Ovary (tissue), 3 donors: ENCODE measurements around the gene VSTM1.

Experiments used
- POLR2A ChIP-seq: fragments of 450-650 bp; IDR thresholded peaks from one replicate; pipeline ENCODE4 v1.6.1; 2017; ENCODE audit warnings: antibody characterized with exemption, mild to moderate bottlenecking, moderate library complexity
- TF ChIP-seq, protein P1 (sequence below), 3 donors: fragments of 450-650 bp in 2 of 3; fragments of 200-600 bp in 1 of 3; IDR thresholded peaks; one replicate each; pipeline versions ENCODE4 v1.5.1 to v1.8.0; 2016 to 2022; ENCODE audit warnings: antibody characterized with exemption in 3 of 3, mild to moderate bottlenecking in 1 of 3
- donor health status: DM: no; HTN: no; CAD: no.

DNA sequence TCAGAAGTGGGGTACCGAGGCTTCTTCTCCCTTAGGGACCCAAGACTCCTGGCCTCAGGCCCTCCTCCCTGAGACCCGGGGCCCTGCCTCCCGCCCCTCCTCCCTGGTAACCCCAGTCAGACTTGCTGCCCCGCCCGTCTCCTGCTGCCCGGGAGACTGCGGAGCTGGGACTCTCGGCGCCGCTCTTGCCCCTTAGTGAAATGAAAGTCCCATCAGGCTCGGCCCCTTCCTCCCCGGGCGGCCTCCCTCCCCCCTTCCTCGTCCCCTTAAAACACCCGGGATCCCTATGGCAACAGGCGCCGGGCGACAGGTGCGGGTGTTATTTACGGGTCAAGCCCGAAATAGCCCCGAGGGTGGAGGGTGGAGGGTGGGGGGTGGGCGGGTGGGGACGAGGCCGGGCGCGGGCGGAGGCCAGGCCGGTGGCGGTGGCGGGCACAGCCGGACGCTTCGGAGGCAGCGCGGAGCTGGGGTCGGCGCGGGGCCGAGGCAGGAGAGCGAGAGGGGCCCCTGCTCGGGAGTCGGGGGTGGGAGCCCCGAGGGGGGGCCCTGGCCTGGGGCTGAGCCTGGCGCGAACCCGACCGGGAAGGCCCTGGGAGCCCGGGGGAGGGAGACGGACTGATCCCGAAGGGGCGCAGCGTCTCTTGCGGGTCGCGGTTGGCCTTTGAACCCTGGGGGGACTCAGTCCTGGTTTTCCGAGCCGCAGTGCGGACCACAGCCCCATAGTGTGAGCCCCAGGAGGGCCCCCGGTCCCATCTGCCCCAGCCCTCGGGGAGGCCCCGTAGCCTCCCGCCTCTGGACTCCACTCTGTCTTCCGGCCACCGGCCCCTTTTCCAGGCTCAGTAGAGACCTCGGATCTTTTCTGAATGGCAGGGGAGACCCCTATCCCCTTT, 72.2 kb downstream of the VSTM1 start, which contains the start of gene CACNG6:
- TF ChIP-seq POLR2A: no peak
- TF ChIP-seq, protein P1, sequence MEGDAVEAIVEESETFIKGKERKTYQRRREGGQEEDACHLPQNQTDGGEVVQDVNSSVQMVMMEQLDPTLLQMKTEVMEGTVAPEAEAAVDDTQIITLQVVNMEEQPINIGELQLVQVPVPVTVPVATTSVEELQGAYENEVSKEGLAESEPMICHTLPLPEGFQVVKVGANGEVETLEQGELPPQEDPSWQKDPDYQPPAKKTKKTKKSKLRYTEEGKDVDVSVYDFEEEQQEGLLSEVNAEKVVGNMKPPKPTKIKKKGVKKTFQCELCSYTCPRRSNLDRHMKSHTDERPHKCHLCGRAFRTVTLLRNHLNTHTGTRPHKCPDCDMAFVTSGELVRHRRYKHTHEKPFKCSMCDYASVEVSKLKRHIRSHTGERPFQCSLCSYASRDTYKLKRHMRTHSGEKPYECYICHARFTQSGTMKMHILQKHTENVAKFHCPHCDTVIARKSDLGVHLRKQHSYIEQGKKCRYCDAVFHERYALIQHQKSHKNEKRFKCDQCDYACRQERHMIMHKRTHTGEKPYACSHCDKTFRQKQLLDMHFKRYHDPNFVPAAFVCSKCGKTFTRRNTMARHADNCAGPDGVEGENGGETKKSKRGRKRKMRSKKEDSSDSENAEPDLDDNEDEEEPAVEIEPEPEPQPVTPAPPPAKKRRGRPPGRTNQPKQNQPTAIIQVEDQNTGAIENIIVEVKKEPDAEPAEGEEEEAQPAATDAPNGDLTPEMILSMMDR (IDR thresholded peaks at IDR 0.05): no peak
